HG02759 (cell line): ENCODE data around the gene KIRREL3.

ENCODE experiments used
- ATAC-seq: cut with Tn5 transposase; IDR thresholded peaks from one replicate; pipeline ENCODE4 v1.9.1; 2021; ENCODE audit warnings: mild to moderate bottlenecking, moderate library complexity; ENCODE audit not compliant: unreplicated experiment

Gene KIRREL3

GRCh38 chr11:126480015-126480409, 520.6 kb downstream of the KIRREL3 start:
- no peak for ATAC-seq

GRCh38 chr11:126479178-126479930, 521.2 kb downstream of the KIRREL3 start:
- ATAC-seq: no peak

GRCh38 chr11:126478466-126478865, 522.1 kb downstream of the KIRREL3 start:
- no peak for ATAC-seq

GRCh38 chr11:126477535-126478305, 522.9 kb downstream of the KIRREL3 start:
- ATAC-seq: no peak

GRCh38 chr11:126476977-126477376, 523.6 kb downstream of the KIRREL3 start:
- ATAC-seq: no peak

GRCh38 chr11:126476266-126476924, 524.2 kb downstream of the KIRREL3 start:
- no peak for ATAC-seq

- ATAC-seq: no peak
Measured at GRCh38 chr11:126475014-126475991, 525.3 kb downstream of the KIRREL3 start.

- no peak for ATAC-seq
Measured at GRCh38 chr11:126474220-126474619, 526.4 kb downstream of the KIRREL3 start.

- no peak for ATAC-seq
Measured at GRCh38 chr11:126473269-126473668, 527.3 kb downstream of the KIRREL3 start.

- ATAC-seq: no peak
Measured at GRCh38 chr11:126469311-126469710, 531.3 kb downstream of the KIRREL3 start.

GRCh38 chr11:126468102-126468521, 532.5 kb downstream of the KIRREL3 start:
- no peak for ATAC-seq

GRCh38 chr11:126467471-126467870, 533.1 kb downstream of the KIRREL3 start:
- ATAC-seq: no peak

- ATAC-seq: no peak
Measured at GRCh38 chr11:126467046-126467370, 533.6 kb downstream of the KIRREL3 start.

GRCh38 chr11:126466236-126467045, 534.1 kb downstream of the KIRREL3 start:
- ATAC-seq: no peak

GRCh38 chr11:126465573-126466188, 534.9 kb downstream of the KIRREL3 start:
- peak; percentile 86 for ATAC-seq

- no peak for ATAC-seq
Measured at GRCh38 chr11:126464796-126465195, 535.8 kb downstream of the KIRREL3 start.

GRCh38 chr11:126462422-126462821, 538.1 kb downstream of the KIRREL3 start:
- no peak for ATAC-seq

- ATAC-seq: no peak
Measured at GRCh38 chr11:126461996-126462395, 538.6 kb downstream of the KIRREL3 start.

GRCh38 chr11:126461096-126461440, 539.5 kb downstream of the KIRREL3 start:
- ATAC-seq: no peak
